ENCODE measurements around the gene DRD2.

The DRD2 gene

DNA sequence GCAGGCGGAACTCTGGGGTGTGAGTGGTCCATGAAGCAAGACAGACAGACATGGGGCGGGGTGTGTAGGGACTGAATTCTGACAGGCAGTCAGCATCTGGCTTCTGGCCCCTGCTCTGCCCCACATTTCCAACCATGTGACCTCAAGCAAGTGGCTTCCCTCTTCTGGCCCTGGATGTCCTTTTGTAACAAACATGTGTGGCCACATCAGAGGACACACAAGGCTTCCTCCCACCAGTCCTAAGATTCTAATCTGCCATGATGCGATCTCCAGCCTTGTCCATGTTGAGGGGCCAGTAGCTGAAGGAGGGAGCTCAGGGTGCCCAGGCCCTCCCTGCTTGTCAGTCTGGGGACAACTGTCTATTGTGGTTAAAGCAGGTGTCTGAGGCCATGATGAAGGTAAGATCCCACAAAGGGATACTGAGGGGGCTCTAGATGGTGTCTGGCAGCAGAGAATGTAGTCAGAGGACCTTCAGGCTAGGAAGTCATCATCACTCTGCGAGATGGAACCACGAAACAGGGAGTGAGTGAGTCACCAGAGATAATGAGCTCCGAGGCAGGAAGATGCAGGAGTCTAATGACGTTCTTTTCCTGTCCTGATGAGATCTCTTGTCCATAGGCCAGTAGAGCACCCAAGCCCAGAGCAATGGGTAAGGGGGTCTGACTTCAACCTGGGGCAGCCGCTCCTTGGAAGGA, 27.4 kb downstream of the DRD2 start:
- H3K4me3 ChIP-seq (ENCODE audit: low read depth, low read length): no peak overlapping the region

DNA sequence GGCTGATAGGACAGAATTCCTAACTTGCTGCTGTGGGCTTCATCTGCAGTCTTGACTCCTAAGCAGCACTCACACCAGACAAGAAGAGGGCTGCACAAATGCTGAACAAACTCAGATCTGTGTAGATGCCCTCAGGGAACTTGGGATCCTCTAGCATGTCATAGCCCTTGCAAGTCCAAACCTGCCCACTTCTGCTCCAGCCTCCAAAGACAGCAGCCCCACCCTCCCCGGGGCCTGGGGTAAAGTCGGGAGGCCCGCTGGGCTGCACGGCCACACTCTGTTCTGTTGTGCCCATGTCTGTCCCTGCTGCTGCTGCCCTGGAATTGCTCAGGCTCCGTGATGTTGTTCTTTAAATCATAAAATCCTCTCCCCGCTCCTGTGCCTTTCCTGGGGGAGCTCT, 28.3 kb downstream of the DRD2 start:
- no peak overlapping the region for H3K4me3 ChIP-seq (ENCODE audit: low read depth, low read length)

DNA sequence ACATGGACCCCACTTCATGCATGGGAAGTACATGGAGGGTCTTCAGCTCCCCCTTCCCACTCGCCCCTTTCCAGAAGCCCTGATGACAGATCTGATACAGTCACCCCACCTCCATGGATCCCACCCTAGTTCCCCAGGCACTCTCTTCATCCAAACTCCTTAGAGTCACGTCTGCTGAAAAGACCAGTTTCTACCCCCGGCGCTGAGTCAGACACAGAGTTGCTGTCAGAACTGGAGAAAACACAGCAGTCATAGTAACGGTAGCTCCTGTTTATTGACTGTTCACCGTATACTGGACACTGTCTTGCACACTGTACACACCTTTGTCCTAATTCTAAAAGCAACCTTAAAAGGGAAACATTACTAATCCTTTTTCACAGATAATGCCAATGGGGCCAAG, 29.1 kb downstream of the DRD2 start:
- no peak overlapping the region for H3K4me3 ChIP-seq (ENCODE audit: low read depth, low read length)

DNA sequence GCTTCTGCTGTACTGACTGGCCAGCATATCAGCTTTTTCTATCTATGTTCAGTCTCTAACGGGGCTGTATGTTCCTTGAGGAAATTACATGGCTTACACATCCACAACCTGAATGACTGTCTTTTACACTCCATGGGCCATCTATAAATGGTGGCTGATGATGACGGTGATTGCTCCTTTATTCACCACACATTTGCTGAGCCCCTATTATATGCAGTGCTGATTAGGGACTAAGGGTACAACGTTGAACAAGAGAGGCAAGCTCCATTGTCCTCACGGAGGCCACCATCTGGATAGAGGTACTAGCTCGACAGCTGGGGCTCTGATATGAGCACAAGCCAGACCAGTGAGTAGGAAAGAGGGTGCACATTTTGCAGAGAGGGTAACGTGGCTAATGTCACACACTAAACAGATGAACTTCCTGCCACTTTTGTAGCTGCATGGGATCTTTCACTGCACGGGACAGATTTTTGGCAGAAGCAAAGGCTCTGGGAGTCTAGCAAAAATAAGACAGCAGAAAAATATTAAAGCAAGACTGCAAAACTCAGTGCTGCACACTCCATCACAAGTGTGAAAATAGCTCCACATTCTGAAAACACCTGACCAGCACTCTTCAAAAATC, 30.6 kb downstream of the DRD2 start:
- H3K4me3 ChIP-seq (ENCODE audit: low read depth, low read length): no peak overlapping the region

DNA sequence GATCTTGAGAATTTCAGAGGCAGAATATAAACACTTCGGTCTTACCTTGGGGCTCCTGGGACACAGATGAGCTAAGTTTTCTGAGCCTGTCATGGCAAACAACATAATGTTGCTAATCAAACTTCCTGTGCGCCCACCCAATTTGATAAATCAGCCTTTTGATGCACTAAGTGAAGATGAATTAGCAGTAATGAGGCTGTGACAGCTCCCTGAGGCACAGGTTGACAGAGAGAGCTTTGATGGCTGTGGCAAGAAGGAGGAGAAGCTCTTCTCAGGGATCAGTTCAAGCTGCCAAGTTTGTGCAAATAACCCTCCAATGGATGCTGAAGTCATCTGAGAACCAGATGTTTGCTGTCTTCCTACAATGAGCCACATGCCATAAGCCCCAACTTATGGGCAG, 34.4 kb downstream of the DRD2 start:
- no peak overlapping the region for H3K4me3 ChIP-seq (ENCODE audit: low read depth, low read length)

DNA sequence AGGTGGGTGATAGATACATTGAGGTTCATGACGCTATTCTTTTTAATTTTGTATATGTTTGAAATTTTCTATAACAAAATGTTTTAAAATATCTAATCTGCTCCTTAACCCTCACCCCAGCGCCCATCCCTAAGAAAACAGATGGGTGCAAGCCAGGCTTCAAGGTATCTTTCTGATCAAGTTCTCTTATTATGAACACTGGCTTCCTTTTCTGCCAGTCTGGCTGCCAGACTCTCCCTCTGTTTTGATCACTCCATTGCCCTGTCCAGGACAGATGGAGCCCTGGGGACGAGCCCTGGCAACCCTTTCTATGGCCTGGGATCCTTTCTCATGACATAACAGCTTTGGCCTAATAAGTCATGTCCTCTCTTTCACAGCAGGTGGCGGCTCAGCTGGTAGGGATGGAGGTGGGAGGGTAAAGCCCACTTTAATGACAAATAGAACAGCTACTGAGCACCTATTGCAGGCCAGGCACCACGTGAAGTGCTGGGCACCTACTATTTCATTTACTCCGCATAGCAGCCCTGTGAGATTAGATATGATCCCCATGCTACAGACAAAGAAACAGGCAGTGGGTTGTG, 38.4 kb downstream of the DRD2 start:
- H3K4me3 ChIP-seq (ENCODE audit: low read depth, low read length): no peak overlapping the region

- H3K4me3 ChIP-seq (ENCODE audit: low read depth, low read length): no peak overlapping the region
Measured at GRCh38 chr11:113435190-113435968, 39.8 kb downstream of the DRD2 start.

DNA sequence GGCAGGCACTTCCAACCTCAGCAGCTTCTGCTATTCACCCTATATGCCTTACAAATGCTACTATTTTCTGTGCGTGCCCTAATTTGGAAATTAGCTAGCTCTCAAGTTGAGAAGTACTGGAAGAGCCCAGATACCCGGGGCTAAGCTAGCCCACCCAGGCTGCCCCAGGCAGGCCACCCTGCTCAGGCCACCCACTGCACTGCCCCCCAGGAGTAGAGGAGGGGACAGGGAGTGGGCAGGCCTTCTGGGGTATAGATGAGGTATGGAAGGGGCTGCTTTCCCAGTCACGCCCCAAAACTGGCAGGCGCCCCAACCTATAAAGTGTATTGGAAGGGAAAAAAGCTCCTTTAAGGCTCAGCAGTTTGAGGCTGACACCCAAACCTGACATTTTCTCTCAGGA, 43.5 kb downstream of the DRD2 start:
- H3K4me3 ChIP-seq (ENCODE audit: low read depth, low read length): no peak overlapping the region

DNA sequence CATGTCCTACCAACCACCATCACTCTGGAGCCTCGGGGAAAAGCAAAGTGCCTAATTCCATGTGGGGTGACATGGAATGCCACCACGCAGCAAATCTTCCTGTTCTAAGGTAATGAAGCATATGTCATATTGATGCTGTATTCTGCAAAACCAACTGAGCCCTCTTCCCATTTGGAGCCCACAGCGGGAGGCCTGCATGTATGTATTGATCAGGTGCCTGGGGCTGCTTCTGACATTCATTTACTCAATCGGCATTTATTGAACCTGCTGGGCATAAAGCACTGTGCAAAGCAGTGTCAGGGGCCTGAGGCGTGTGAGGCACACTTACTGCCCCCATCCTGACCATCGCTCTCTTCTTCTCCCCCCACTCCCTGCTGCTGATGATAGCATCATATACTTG, 48.5 kb downstream of the DRD2 start:
- no peak overlapping the region for H3K4me3 ChIP-seq (ENCODE audit: low read depth, low read length)

DNA sequence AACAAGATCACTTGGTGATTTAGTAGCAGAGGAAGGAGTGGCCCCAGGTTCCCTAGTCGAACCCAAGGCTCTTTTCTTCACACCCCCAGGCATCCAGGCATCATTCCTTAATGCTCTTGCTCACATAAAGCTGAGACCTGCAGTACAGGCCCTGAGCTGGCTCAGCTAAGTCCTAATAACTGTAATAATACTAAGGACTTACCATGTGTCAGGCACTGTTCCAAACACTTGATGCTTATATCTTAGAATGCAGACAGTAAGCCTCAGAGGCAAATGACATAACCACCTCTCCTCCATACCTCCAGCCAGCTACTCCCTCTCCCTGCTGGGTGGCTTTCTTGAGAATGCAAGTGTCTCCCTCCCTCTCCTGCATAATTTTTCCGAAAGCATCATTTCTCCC, 54.4 kb downstream of the DRD2 start:
- no peak overlapping the region for H3K4me3 ChIP-seq (ENCODE audit: low read depth, low read length)

GRCh38 chr11:113419454-113420003, 55.7 kb downstream of the DRD2 start:
- no peak overlapping the region for H3K4me3 ChIP-seq (ENCODE audit: low read depth, low read length)

- no peak overlapping the region for H3K4me3 ChIP-seq (ENCODE audit: low read depth, low read length)
Measured at GRCh38 chr11:113417428-113417827, 57.8 kb downstream of the DRD2 start.

DNA sequence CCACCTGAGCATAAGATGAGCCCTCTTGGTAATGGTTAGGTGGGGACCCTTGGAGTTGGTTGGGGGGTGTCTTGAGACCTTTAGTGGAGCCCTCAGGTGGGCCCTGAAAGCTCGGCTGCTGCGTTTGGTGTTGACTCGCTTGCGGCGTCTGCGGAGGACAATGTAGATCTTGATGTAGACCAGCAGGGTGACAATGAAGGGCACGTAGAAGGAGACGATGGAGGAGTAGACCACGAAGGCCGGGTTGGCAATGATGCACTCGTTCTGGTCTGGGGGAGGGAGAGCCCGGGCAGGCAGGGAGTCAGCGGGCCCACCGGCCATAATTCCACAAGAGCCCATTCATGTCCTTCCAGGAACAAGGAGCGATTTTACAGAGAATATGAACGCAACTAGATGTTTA, 59.9 kb downstream of the DRD2 start:
- no peak overlapping the region for H3K4me3 ChIP-seq (ENCODE audit: low read depth, low read length)

GRCh38 chr11:113412675-113413074, 62.5 kb downstream of the DRD2 start:
- no peak overlapping the region for H3K4me3 ChIP-seq (ENCODE audit: low read depth, low read length)

DNA sequence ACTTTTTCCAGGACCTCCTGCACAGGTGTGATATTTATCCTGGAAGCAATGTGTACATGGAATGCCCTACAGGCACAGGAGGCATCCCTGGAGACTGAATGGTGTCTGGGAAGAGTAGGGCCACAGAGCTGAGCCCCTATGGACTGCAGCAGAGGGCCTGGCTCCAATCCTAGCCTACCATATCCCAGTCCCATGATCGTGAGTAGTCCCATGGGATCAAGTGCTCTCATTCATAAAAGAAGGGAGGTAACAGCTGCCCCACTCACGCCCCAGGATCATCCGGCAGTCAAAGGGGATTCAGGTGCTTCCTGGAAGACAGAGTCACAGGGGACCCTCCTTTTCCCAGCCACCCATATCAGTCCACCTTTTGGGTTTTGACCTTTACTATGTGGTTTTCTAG, 63.7 kb downstream of the DRD2 start:
- no peak overlapping the region for H3K4me3 ChIP-seq (ENCODE audit: low read depth, low read length)

DNA sequence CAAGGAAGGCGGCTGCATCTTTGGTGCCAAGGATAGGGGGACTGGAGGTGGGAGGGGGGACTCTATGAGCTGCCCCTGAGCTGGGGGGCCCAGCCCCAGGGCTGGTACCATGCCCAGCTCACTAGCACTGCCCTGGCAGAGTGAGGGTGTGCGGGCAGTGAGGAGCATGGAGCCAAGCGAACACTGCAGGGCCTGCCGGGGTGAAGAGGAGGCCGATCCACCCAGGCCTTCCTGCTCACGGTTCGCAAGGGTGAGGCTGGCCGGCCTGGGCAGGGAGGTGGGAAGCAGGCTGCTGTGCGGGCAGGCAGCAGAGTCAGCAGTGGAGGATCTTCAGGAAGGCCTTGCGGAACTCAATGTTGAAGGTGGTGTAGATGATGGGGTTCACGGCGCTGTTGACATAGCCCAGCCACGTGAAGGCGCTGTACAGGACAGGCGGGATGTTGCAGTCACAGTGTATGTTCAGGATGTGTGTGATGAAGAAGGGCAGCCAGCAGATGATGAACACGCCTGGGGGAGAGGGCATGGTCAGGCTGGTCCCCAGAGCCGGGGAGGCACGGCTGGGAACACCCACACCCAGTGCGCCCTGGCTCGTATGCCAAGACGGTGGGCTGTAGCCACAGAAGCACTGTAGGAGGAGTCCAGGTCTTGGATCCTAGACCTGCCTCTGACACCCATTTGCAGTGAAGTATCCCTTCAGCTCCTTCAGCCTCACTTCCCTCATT, 64.6 kb downstream of the DRD2 start:
- no peak overlapping the region for H3K4me3 ChIP-seq (ENCODE audit: low read depth, low read length)

- no peak overlapping the region for H3K4me3 ChIP-seq (ENCODE audit: low read depth, low read length)
Measured at GRCh38 chr11:113409526-113409925, 65.7 kb downstream of the DRD2 start.

- H3K4me3 ChIP-seq (ENCODE audit: low read depth, low read length): no peak overlapping the region
Measured at GRCh38 chr11:113408887-113409286, 66.3 kb downstream of the DRD2 start.

DNA sequence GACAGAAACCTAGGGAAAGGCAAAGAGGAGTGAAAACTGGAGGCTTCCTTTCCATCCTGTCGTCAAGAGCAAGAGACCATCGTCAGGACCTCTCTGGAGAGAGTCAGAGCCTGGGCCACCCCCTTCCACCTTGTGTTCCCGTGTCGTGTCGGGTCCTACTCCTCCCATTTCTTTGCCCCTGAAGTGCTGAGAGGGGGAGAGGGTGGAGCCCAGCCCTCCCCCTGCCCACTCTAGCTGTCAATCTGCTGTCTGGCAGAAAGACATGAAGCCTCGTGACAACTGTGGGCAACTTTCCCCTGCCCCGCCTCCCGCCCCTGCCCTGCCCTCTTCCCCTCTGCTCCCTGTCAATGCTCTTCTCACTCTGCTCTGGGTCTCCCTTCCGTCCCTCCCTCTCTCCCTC, 67.0 kb downstream of the DRD2 start:
- H3K4me3 ChIP-seq (ENCODE audit: low read depth, low read length): no peak overlapping the region

DNA sequence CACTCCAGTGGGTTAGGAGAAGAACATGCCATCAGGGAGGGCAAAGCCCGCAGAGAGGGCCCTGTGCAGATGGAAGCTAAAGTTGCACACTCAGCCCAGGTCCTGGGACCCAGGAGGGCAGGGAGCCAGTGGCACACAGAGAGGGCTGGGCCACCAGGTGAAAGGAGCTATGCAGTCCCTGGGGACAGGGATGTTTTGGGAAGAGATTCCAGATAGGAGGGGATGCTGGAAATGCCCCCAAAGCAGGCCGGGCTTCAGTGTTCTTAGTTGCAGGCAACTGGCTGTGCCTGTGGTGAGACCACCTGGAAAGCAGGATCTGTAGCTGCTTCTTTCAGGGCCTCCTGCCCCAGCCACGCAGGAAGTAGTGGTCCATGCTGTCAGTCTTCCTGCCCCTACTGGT, 68.0 kb downstream of the DRD2 start:
- H3K4me3 ChIP-seq (ENCODE audit: low read depth, low read length): no peak overlapping the region

Measured in iPS-11a (cell line).